ACHN (cell line): Measurements from ENCODE around the gene ANO7.

Source experiments
- DNase-seq: peaks from one replicate; pipeline ENCODE4 v3.0.0-alpha.2; 2015
- in situ Hi-C: cut with HindIII; loops from 2 replicates; pipeline ENCODE4 v1.10.0; 2017; ENCODE audit warnings: low sequenced_read_pairs, low pct_ligation_motif_present, low pct_unique_long_range_greater_than_20kb

ANO7 gene

GRCh38 chr2:241188361-241189092 lies at the start of gene ANO7:
Gene ANO7 (plus strand): TSS chr2:241188677. CDS start chr2:241190064, 1,387 bp downstream.
- in situ Hi-C loops = no loop called here
- no peak for DNase-seq

GRCh38 chr2:241139531-241140444 lies 48.7 kb upstream of the ANO7 start:
- no peak for DNase-seq
- in situ Hi-C loops = no loop called here

- in situ Hi-C loops = no loop called here
- DNase-seq = no peak
These were observed 48.0 kb upstream of the ANO7 start for GRCh38 chr2:241140445-241140840.

GRCh38 chr2:241141214-241141770 lies 47.2 kb upstream of the ANO7 start:
- in situ Hi-C loops = no loop called here
- DNase-seq = no peak

GRCh38 chr2:241142063-241142462 lies 46.4 kb upstream of the ANO7 start:
- no peak for DNase-seq
- in situ Hi-C loops = no loop called here

- no peak for DNase-seq
- in situ Hi-C loops = no loop called here
These were observed 45.9 kb upstream of the ANO7 start for GRCh38 chr2:241142593-241142992.

GRCh38 chr2:241146286-241146685 lies 42.2 kb upstream of the ANO7 start:
- in situ Hi-C loops = no loop called here
- no peak for DNase-seq

- DNase-seq = no peak
- in situ Hi-C loops = no loop called here
These were observed 41.1 kb upstream of the ANO7 start for GRCh38 chr2:241147336-241147735.

- in situ Hi-C loops = no loop called here
- no peak for DNase-seq
These were observed 40.2 kb upstream of the ANO7 start for GRCh38 chr2:241148239-241148638.

- in situ Hi-C loops = no loop called here
- peak; percentile 97 for DNase-seq
These were observed 39.4 kb upstream of the ANO7 start, which contains the start of gene PASK for GRCh38 chr2:241148891-241149674. Gene PASK (minus strand): TSS chr2:241149472. CDS start chr2:241143032, 6,440 bp downstream.

GRCh38 chr2:241149675-241149924 lies 38.9 kb upstream of the ANO7 start:
- in situ Hi-C loops = no loop called here
- no peak for DNase-seq

- in situ Hi-C loops = no loop called here
- DNase-seq = peak; percentile 97
These were observed 38.4 kb upstream of the ANO7 start, which contains the start of gene PPP1R7 for GRCh38 chr2:241149925-241150659. Gene PPP1R7 (plus strand): TSS chr2:241150467. CDS start chr2:241150496, 29 bp downstream.

- no peak for DNase-seq
- in situ Hi-C loops = no loop called here
These were observed 37.6 kb upstream of the ANO7 start for GRCh38 chr2:241150660-241151530.

GRCh38 chr2:241151934-241152660 lies 36.4 kb upstream of the ANO7 start:
- no peak for DNase-seq
- in situ Hi-C loops = no loop called here

- in situ Hi-C loops = no loop called here
- no peak for DNase-seq
These were observed 34.9 kb upstream of the ANO7 start for GRCh38 chr2:241153616-241154015.

- in situ Hi-C loops = no loop called here
These were observed 33.6 kb upstream of the ANO7 start for GRCh38 chr2:241154915-241155314.

GRCh38 chr2:241155936-241156335 lies 32.5 kb upstream of the ANO7 start:
- in situ Hi-C loops = no loop called here
- no peak for DNase-seq

More at GRCh38 chr2:241154915-241155314, 33.6 kb upstream of the ANO7 start:
- DNase-seq = no peak
